Mesenchymal stem cell (in vitro differentiated cells and primary cell): ENCODE data around the gene ZNF492. TPM values are rescaled to one million over a fixed set of nuclear protein-coding genes. Genes with fewer than 3 reads are reported as not detected.
"Not testable (repeated sequence)": the region's sequence is repeated elsewhere in the genome, so short reads cannot be mapped to it uniquely, and the experiment has no call there.

ENCODE experiments used
- DNase-seq: peaks from one replicate; pipeline ENCODE4 v3.0.0-alpha.2; 2013
- H2AFZ ChIP-seq: one replicate; pipeline ENCODE4 v1.6.1; 2013; ENCODE audit warnings: low read depth, mild to moderate bottlenecking, control low read depth, inconsistent platforms, low read length, moderate library complexity
- H2AK5ac ChIP-seq: 2 replicates; pipeline ENCODE4 v1.6.1; 2013; ENCODE audit warnings: low read length, moderate library complexity, mild to moderate bottlenecking, inconsistent platforms; ENCODE audit not compliant: severe bottlenecking
- H2BK120ac ChIP-seq: one replicate; pipeline ENCODE4 v1.6.1; 2013; ENCODE audit warnings: low read depth, mild to moderate bottlenecking, inconsistent platforms, low read length, moderate library complexity
- H2BK12ac ChIP-seq, 2 experiments: one replicate each; pipeline ENCODE4 v1.6.1; 2013; ENCODE audit warnings: inconsistent platforms in 2 of 2, low read length in 2 of 2, mild to moderate bottlenecking in 2 of 2, moderate library complexity in 2 of 2, control low read depth in 1 of 2
- H2BK15ac ChIP-seq: one replicate; pipeline ENCODE4 v1.6.1; 2013; ENCODE audit warnings: mild to moderate bottlenecking, low read depth, inconsistent platforms; ENCODE audit not compliant: poor library complexity, severe bottlenecking
- H2BK5ac ChIP-seq: 2 replicates; pipeline ENCODE4 v1.6.1; 2013; ENCODE audit warnings: low read depth, mild to moderate bottlenecking, low read length, control low read depth, inconsistent platforms; ENCODE audit not compliant: poor library complexity, severe bottlenecking
- H3K14ac ChIP-seq, 2 experiments: one replicate each; pipeline ENCODE4 v1.6.1; 2013; ENCODE audit warnings: inconsistent platforms in 2 of 2, low read length in 2 of 2, control low read depth in 1 of 2, mild to moderate bottlenecking in 1 of 2, moderate library complexity in 1 of 2
- H3K18ac ChIP-seq, 2 experiments: one replicate each; pipeline ENCODE4 v1.6.1; 2013; ENCODE audit warnings: inconsistent platforms in 2 of 2, low read length in 2 of 2, control low read depth in 1 of 2, low read depth in 1 of 2, mild to moderate bottlenecking in 1 of 2
- H3K23ac ChIP-seq, 2 experiments: one replicate each; pipeline ENCODE4 v1.6.1; 2013; ENCODE audit warnings: inconsistent platforms in 2 of 2, low read length in 2 of 2, mild to moderate bottlenecking in 2 of 2, moderate library complexity in 2 of 2, control low read depth in 1 of 2
- H3K27ac ChIP-seq: 2 replicates; pipeline ENCODE4 v1.5.1; 2013; ENCODE audit warnings: mild to moderate bottlenecking, moderate library complexity, low read length, control low read depth, inconsistent platforms; ENCODE audit not compliant: poor library complexity, severe bottlenecking
- H3K27me3 ChIP-seq, 2 experiments: 2 replicates each; pipeline versions ENCODE4 v1.6.1 to v1.7.0; 2013; ENCODE audit warnings: low read length in 2 of 2, mild to moderate bottlenecking in 2 of 2, moderate library complexity in 2 of 2, control low read depth in 1 of 2, inconsistent platforms in 1 of 2; ENCODE audit not compliant: control insufficient read depth in 1 of 2, insufficient read depth in 1 of 2
- H3K36me3 ChIP-seq, 2 experiments: 2 replicates each; pipeline versions ENCODE4 v1.6.1 to v1.7.0; 2013; ENCODE audit warnings: low read length in 2 of 2, control low read depth in 1 of 2, inconsistent platforms in 1 of 2, low read depth in 1 of 2, mild to moderate bottlenecking in 1 of 2; ENCODE audit not compliant: insufficient read depth in 2 of 2, control insufficient read depth in 1 of 2
- H3K4ac ChIP-seq, 2 experiments: one replicate each; pipeline ENCODE4 v1.6.1; 2013; ENCODE audit warnings: inconsistent platforms in 2 of 2, low read length in 2 of 2, mild to moderate bottlenecking in 2 of 2, moderate library complexity in 2 of 2, control low read depth in 1 of 2, low read depth in 1 of 2
- H3K4me1 ChIP-seq: 2 replicates; pipeline ENCODE4 v1.6.1; 2013; ENCODE audit warnings: low read depth, low read length, control low read depth; ENCODE audit not compliant: control insufficient read depth, insufficient read depth
- H3K4me2 ChIP-seq: 2 replicates; pipeline ENCODE4 v1.6.1; 2013; ENCODE audit warnings: low read length, mild to moderate bottlenecking, inconsistent platforms; ENCODE audit not compliant: poor library complexity, severe bottlenecking
- H3K4me3 ChIP-seq, 2 experiments: 2 replicates each; pipeline versions ENCODE4 v1.5.1 to v1.7.0; 2013; ENCODE audit warnings: low read length in 2 of 2, mild to moderate bottlenecking in 2 of 2, control low read depth in 1 of 2, low read depth in 1 of 2; ENCODE audit not compliant: insufficient read depth in 1 of 2
- H3K79me1 ChIP-seq: replicated peaks from 2 replicates; pipeline ENCODE4 v1.6.1; 2013; ENCODE audit warnings: mild to moderate bottlenecking, control low read depth, low read length, inconsistent platforms; ENCODE audit not compliant: poor library complexity, severe bottlenecking
- H3K9ac ChIP-seq: 2 replicates; pipeline ENCODE4 v1.7.0; 2013; ENCODE audit warnings: mild to moderate bottlenecking, low read length, moderate library complexity
- H3K9me3 ChIP-seq: 2 replicates; pipeline ENCODE4 v1.7.0; 2013; ENCODE audit warnings: mild to moderate bottlenecking, low read length; ENCODE audit not compliant: control insufficient read depth
- H4K8ac ChIP-seq: one replicate; pipeline ENCODE4 v1.6.1; 2013; ENCODE audit warnings: inconsistent platforms, mild to moderate bottlenecking, low read length, moderate library complexity
- H4K91ac ChIP-seq: one replicate; pipeline ENCODE4 v1.6.1; 2013; ENCODE audit warnings: mild to moderate bottlenecking, low read length, inconsistent platforms
- WGBS: methylation state at CpG from one replicate; pipeline ENCODE4 v1.1.7; 2013; ENCODE audit warnings: mixed read lengths; 5-methylcytosine and 5-hydroxymethylcytosine counted together
- small RNA-seq: library from polyadenylated mRNA; stranded (forward); fragments of <200 nt; extraction: miRNeasy Mini kit (QIAGEN cat#:217004); gene quantifications from one replicate; pipeline ENCODE3, GENCODE V24; 2013; ENCODE audit warnings: low read depth

Gene ZNF492

GRCh38 chr19:22702661-22703060, 68.5 kb downstream of the ZNF492 start:
- not testable (repeated sequence) for H2AFZ ChIP-seq, H4K8ac ChIP-seq, H3K27me3 ChIP-seq, H3K23ac ChIP-seq, H2AK5ac ChIP-seq, H2BK5ac ChIP-seq, H3K18ac ChIP-seq, H3K9ac ChIP-seq, H3K4me1 ChIP-seq, H4K91ac ChIP-seq, DNase-seq, H2BK120ac ChIP-seq, H3K4ac ChIP-seq, H3K36me3 ChIP-seq, H3K27ac ChIP-seq, H3K14ac ChIP-seq, H2BK12ac ChIP-seq, H3K4me2 ChIP-seq, H3K4me3 ChIP-seq, H2BK15ac ChIP-seq, H3K79me1 ChIP-seq
- 88% methylated on average over 22 of the region's 22 CpGs for WGBS
- peaks cover 48% of the 10 kb centered on the region for H3K9me3 ChIP-seq

GRCh38 chr19:22703096-22703495, 69.0 kb downstream of the ZNF492 start:
- H3K36me3 ChIP-seq, H3K4ac ChIP-seq, H4K91ac ChIP-seq, H3K18ac ChIP-seq, H4K8ac ChIP-seq, H3K4me1 ChIP-seq, H3K9ac ChIP-seq, H2BK12ac ChIP-seq, DNase-seq, H2BK15ac ChIP-seq, H3K14ac ChIP-seq, H3K79me1 ChIP-seq, H3K4me3 ChIP-seq, H3K27me3 ChIP-seq, H2AK5ac ChIP-seq, H3K4me2 ChIP-seq, H3K23ac ChIP-seq, H2BK120ac ChIP-seq, H3K27ac ChIP-seq, H2AFZ ChIP-seq, H2BK5ac ChIP-seq: not testable (repeated sequence)
- WGBS = 91% methylated on average over 25 of the region's 28 CpGs
- peaks cover 48% of the 10 kb centered on the region for H3K9me3 ChIP-seq

- Histone ChIP-seq H2BK120ac (no peak overlapping the region), H3K4ac (no peak overlapping the region), H3K36me3 (no peaks in the 10 kb centered on the region), H3K4me1 (no peaks in the 10 kb centered on the region), H2BK5ac (no peak overlapping the region), H3K27ac (no peak overlapping the region), H3K27me3 (no peaks in the 10 kb centered on the region), H2AK5ac (no peak overlapping the region), H3K9me3 (peaks cover 53% of the 10 kb centered on the region), H3K4me2 (no peak overlapping the region), H2BK12ac (no peak overlapping the region), H3K4me3 (no peak overlapping the region), H3K14ac (no peak overlapping the region), H2BK15ac (no peak overlapping the region), H3K18ac (no peak overlapping the region), H3K23ac (no peak overlapping the region), H3K79me1 (no peaks in the 10 kb centered on the region), H4K91ac (no peak overlapping the region), H4K8ac (no peak overlapping the region), H2AFZ (no peak overlapping the region), H3K9ac (no peak overlapping the region)
- DNase-seq = no peak
- WGBS = 87% methylated on average over 27 of the region's 27 CpGs
Observed at GRCh38 chr19:22708983-22709382, 74.9 kb downstream of the ZNF492 start.

Small RNA genes lying within 50 kb of the gene (small RNA-seq; reads per million reads assigned to genes)
- gene AC011467.2 = not detected
